HepG2 (cell line): ENCODE results near the gene LYST. TPM values are rescaled to one million over a fixed set of nuclear protein-coding genes. Genes with fewer than 3 reads are reported as not detected.

Experiments used
- ATAC-seq: fragments of 200-7000 bp; cut with Tn5 transposase; 3 replicates; pipeline ENCODE4 v1.9.1; 2020; ENCODE audit warnings: mild to moderate bottlenecking, moderate library complexity
- BruUV-seq: library from RNA; stranded (reverse); fragments of 400-500 nt; replicated peaks from 2 replicates; lab custom pipeline; 2021; lab: Mats Ljungman, UMichigan
- CTCF ChIA-PET: fragments of 300-600 bp; formaldehyde crosslinking; extraction: SDS; loops from one replicate; lab custom pipeline; 2021; ENCODE audit warnings: low total read pairs, inconsistent platforms, low intra/inter-chr PET ratio; lab: Yijun Ruan, JAX
- POLR2A ChIA-PET: fragments of 350-600 bp; sonication (Branson Sonifier 250); formaldehyde crosslinking; loops from one replicate; lab custom pipeline; 2020; ENCODE audit warnings: antibody characterized with exemption, inconsistent platforms; lab: Yijun Ruan, JAX
- DNase-seq: peaks from one replicate; pipeline ENCODE4 v3.0.0-alpha.2; 2015; ENCODE audit warnings: low spot score
- FAIRE-seq: peaks from 3 replicates; lab custom pipeline; 2011; peaks lifted over from hg19 to GRCh38; lab: Jason Lieb, UNC
- H2AFZ ChIP-seq: one replicate; pipeline ENCODE4 v1.6.1; 2011; ENCODE audit warnings: low read length, inconsistent platforms
- H3K27ac ChIP-seq: fragments of 300-600 bp; 3 replicates; pipeline ENCODE4 v1.8.0; 2011; ENCODE audit warnings: mixed run types, mild to moderate bottlenecking, mixed read lengths, low read length, inconsistent platforms; ENCODE audit not compliant: insufficient read depth; ENCODE audit errors: extremely low read length
- H3K27me3 ChIP-seq, 2 experiments: fragments of 200-600 bp in 1 of 2; 2 replicates in 1 of 2; 3 replicates in 1 of 2; pipeline versions ENCODE4 v1.6.0 to v1.8.0; 2011; ENCODE audit warnings: low read length in 2 of 2, mild to moderate bottlenecking in 2 of 2, moderate library complexity in 2 of 2, inconsistent platforms in 1 of 2; ENCODE audit not compliant: insufficient read depth in 2 of 2, control insufficient read depth in 1 of 2
- H3K36me3 ChIP-seq, 2 experiments: fragments of 200-600 bp in 1 of 2; replicated peaks in 1 of 2; 2 replicates in 1 of 2; 3 replicates in 1 of 2; pipeline versions ENCODE4 v1.5.1 to v1.8.0; 2011; ENCODE audit warnings: low read length in 2 of 2, inconsistent platforms in 1 of 2; ENCODE audit not compliant: insufficient read depth in 2 of 2, control insufficient read depth in 1 of 2
- H3K4me1 ChIP-seq: 2 replicates; pipeline ENCODE4 v1.5.1; 2012; ENCODE audit warnings: low read length, inconsistent platforms; ENCODE audit not compliant: insufficient read depth
- H3K4me2 ChIP-seq: 2 replicates; pipeline ENCODE4 v1.6.0; 2011; ENCODE audit warnings: low read depth, low read length, inconsistent platforms
- H3K4me3 ChIP-seq, 3 experiments: fragments of 200-600 bp in 1 of 3; sonication (generic), shearing (Covaris generic) in 1 of 3; replicated peaks in 1 of 3; 2 replicates each; pipeline ENCODE4 v1.5.1; 2011 to 2016; ENCODE audit warnings: low read length in 3 of 3, inconsistent platforms in 2 of 3, low read depth in 2 of 3, mild to moderate bottlenecking in 2 of 3, control low read depth in 1 of 3, mixed read lengths in 1 of 3; ENCODE audit not compliant: insufficient read depth in 1 of 3
- H3K79me2 ChIP-seq: one replicate; pipeline ENCODE4 v1.6.1; 2011; ENCODE audit warnings: low read length, inconsistent platforms; ENCODE audit not compliant: insufficient read depth
- H3K9ac ChIP-seq: 2 replicates; pipeline ENCODE4 v1.6.0; 2011; ENCODE audit warnings: mild to moderate bottlenecking, low read depth, low read length, inconsistent platforms; ENCODE audit not compliant: insufficient read depth
- H3K9me3 ChIP-seq: 2 replicates; pipeline ENCODE4 v1.5.1; 2012; ENCODE audit warnings: mild to moderate bottlenecking, low read length
- H4K20me1 ChIP-seq: 2 replicates; pipeline ENCODE4 v1.6.0; 2011; ENCODE audit warnings: inconsistent platforms, mild to moderate bottlenecking, low read length, moderate library complexity; ENCODE audit not compliant: insufficient read depth
- AHDC1 ChIP-seq: sonication (generic); formaldehyde crosslinking; IDR thresholded peaks from 2 replicates; pipeline ENCODE4 v1.5.1; 2020; ENCODE audit warnings: mild to moderate bottlenecking, missing genetic modification reagents, borderline replicate concordance
- PAXIP1 ChIP-seq: sonication (generic); formaldehyde crosslinking; conservative IDR thresholded peaks from 2 replicates; pipeline ENCODE4 v1.4.0; 2020; ENCODE audit warnings: mild to moderate bottlenecking, missing genetic modification reagents, moderate library complexity
- PRDM15 ChIP-seq: sonication (generic); formaldehyde crosslinking; IDR thresholded peaks from 2 replicates; pipeline ENCODE4 v1.4.0; 2020; ENCODE audit warnings: missing genetic modification reagents
- RFX3 ChIP-seq: IDR thresholded peaks from 2 replicates; pipeline ENCODE4 v1.6.1; 2016; ENCODE audit warnings: missing biosample characterization, missing genetic modification reagents
- ZNF503 ChIP-seq: sonication (generic); formaldehyde crosslinking; IDR thresholded peaks from 2 replicates; pipeline ENCODE4 v1.4.0; 2020; ENCODE audit warnings: missing genetic modification reagents
- ZNF691 ChIP-seq: sonication (generic); formaldehyde crosslinking; IDR thresholded peaks from 2 replicates; pipeline ENCODE4 v1.4.0; 2020; ENCODE audit warnings: missing genetic modification reagents, low read depth, mild to moderate bottlenecking, borderline replicate concordance
- ZNF761 ChIP-seq: sonication (generic); formaldehyde crosslinking; conservative IDR thresholded peaks from 2 replicates; pipeline ENCODE4 v1.4.0; 2020; ENCODE audit warnings: mild to moderate bottlenecking, missing genetic modification reagents
- WGBS: methylation state at CpG from one replicate; pipeline ENCODE4 v1.1.6; 2017; ENCODE audit warnings: low lambda C conversion rate; 5-methylcytosine and 5-hydroxymethylcytosine counted together
- in situ Hi-C: cut with HindIII; loops from 2 replicates; pipeline ENCODE4 v1.10.0; 2017; ENCODE audit warnings: low pct_unique_long_range_greater_than_20kb; ENCODE audit not compliant: extremely low pct_ligation_motif_present
- intact Hi-C: fragments of 100-400 bp; cut with micrococcal nuclease; formaldehyde crosslinking; loops from one replicate; pipeline ENCODE4 v1.10.0; 2022; ENCODE audit not compliant: unreplicated experiment
- polyA plus RNA-seq, 8 experiments: library from polyadenylated mRNA; depleted of rRNA in 3 of 8; stranded (reverse) in 7 of 8; unstranded in 1 of 8; fragments of >200 nt; fragmentation: Illumina TruSeq in 4 of 8; extraction: Trizol in 4 of 8; gene quantifications; 2 replicates each; pipeline versions ENCODE4 v1.2.1 to v1.2.3, GENCODE V29; 2011 to 2016; ENCODE audit warnings: low read depth in 4 of 8, missing spikeins in 1 of 8, mixed read lengths in 1 of 8; ENCODE audit not compliant: insufficient read depth in 1 of 8
- total RNA-seq, 5 experiments: library from RNA; depleted of rRNA; stranded (reverse); fragments of >200 nt; fragmentation: Illumina TruSeq; extraction: Trizol; gene quantifications; 2 replicates each; pipeline ENCODE4 v1.2.3, GENCODE V29; 2016; ENCODE audit warnings: low read depth in 1 of 5

The LYST gene
- total and polyA plus RNA-seq, 2 of the 13 experiments (the other 11 are each of a cell fraction or from before 2014, with no cell fraction given): 0.91 to 2.5 TPM

- no TSS peak for BruUV-seq
- no peaks in the 10 kb centered on the region for H3K27me3 ChIP-seq
- ChIA-PET CTCF (no interaction called here), POLR2A (no interaction called here)
- WGBS: 67% methylated on average over 6 of the region's 6 CpGs
- H2AFZ ChIP-seq: no peak overlapping the region
- no peaks in the 10 kb centered on the region for H3K79me2 ChIP-seq
- FAIRE-seq (no peak), DNase-seq (no peak), ATAC-seq (no peak)
- no peak overlapping the region for H3K4me3 ChIP-seq
- no peaks in the 10 kb centered on the region for H3K4me1 ChIP-seq
- in situ Hi-C loops (no loop called here), intact Hi-C loops (no loop called here)
- H3K4me2 ChIP-seq: no peak overlapping the region
- H3K9me3 ChIP-seq: no peaks in the 10 kb centered on the region
- no peaks in the 10 kb centered on the region for H4K20me1 ChIP-seq
- H3K9ac ChIP-seq: no peak overlapping the region
- no peak overlapping the region for H3K27ac ChIP-seq
- no peaks in the 10 kb centered on the region for H3K36me3 ChIP-seq
- TF ChIP-seq AHDC1 (CRISPR knock-in tag): no peak
- no peak for TF ChIP-seq ZNF761 (CRISPR knock-in tag)
- TF ChIP-seq PAXIP1 (CRISPR knock-in tag): no peak
- TF ChIP-seq ZNF691 (CRISPR knock-in tag): no peak
- TF ChIP-seq ZNF503: no peak
- TF ChIP-seq RFX3 (CRISPR knock-in tag): no peak
- TF ChIP-seq PRDM15 (CRISPR knock-in tag): no peak
These were observed 45.2 kb upstream of the LYST start for GRCh38 chr1:235911876-235912275.
